Endothelial cell of umbilical vein (primary cell): ENCODE data around the gene PRM3. TPM values are rescaled to one million over a fixed set of nuclear protein-coding genes. Genes with fewer than 3 reads are reported as not detected.
A peak's percentile ranks its signal among the peaks of the same experiment; 100 is the strongest.

ENCODE experiments used
- BruUV-seq: library from RNA; stranded (reverse); fragments of 400-500 nt; replicated peaks from 2 replicates; lab custom pipeline; 2021; lab: Mats Ljungman, UMichigan
- CTCF ChIA-PET: fragments of 300-600, 350-600 bp; sonication (Branson Sonifier 250); formaldehyde crosslinking; loops from one replicate; lab custom pipeline; 2021; ENCODE audit warnings: antibody characterized with exemption, inconsistent platforms; lab: Charles Lee
- POLR2A ChIA-PET: fragments of 300-600, 350-600 bp; sonication (Branson Sonifier 250); formaldehyde crosslinking; loops from one replicate; lab custom pipeline; 2021; ENCODE audit warnings: antibody characterized with exemption, inconsistent platforms; lab: Charles Lee
- DNase-seq: peaks from one replicate; pipeline ENCODE4 v3.0.0-alpha.2; 2011; ENCODE audit warnings: low read depth, low spot score
- FAIRE-seq: peaks from 2 replicates; lab custom pipeline; 2011; peaks lifted over from hg19 to GRCh38; lab: Jason Lieb, UNC
- H2AFZ ChIP-seq: 2 replicates; pipeline ENCODE4 v1.6.0; 2012; ENCODE audit warnings: low read depth, low read length, control low read depth, inconsistent platforms
- H3K27ac ChIP-seq: 2 replicates; pipeline ENCODE4 v1.5.1; 2011; ENCODE audit warnings: low read depth, mild to moderate bottlenecking, control low read depth, low read length, moderate library complexity; ENCODE audit not compliant: insufficient read depth
- H3K27me3 ChIP-seq, 2 experiments: 2 replicates each; pipeline versions ENCODE4 v1.6.0 to v1.6.1; 2011; ENCODE audit warnings: low read length in 2 of 2, mixed read lengths in 1 of 2; ENCODE audit not compliant: control insufficient read depth in 2 of 2, insufficient read depth in 2 of 2
- H3K36me3 ChIP-seq, 2 experiments: 2 replicates in 1 of 2; 3 replicates in 1 of 2; pipeline ENCODE4 v1.5.1; 2011; ENCODE audit warnings: low read length in 2 of 2, mild to moderate bottlenecking in 1 of 2, moderate library complexity in 1 of 2; ENCODE audit not compliant: control insufficient read depth in 2 of 2, insufficient read depth in 2 of 2; ENCODE audit errors: extremely low read depth in 1 of 2
- H3K4me1 ChIP-seq: 3 replicates; pipeline ENCODE4 v1.5.1; 2011; ENCODE audit warnings: mild to moderate bottlenecking, low read length; ENCODE audit not compliant: control insufficient read depth, insufficient read depth; ENCODE audit errors: extremely low read depth
- H3K4me2 ChIP-seq: 2 replicates; pipeline ENCODE4 v1.6.1; 2011; ENCODE audit warnings: low read length, control low read depth, mixed read lengths; ENCODE audit not compliant: insufficient read depth
- H3K4me3 ChIP-seq, 3 experiments: fragments of 200-600 bp in 1 of 3; sonication (generic), shearing (Covaris generic) in 1 of 3; replicated peaks in 1 of 3; 2 replicates each; pipeline ENCODE4 v1.5.1; 2011 to 2016; ENCODE audit warnings: control low read depth in 3 of 3, low read length in 3 of 3, mild to moderate bottlenecking in 2 of 3, inconsistent platforms in 1 of 3, low read depth in 1 of 3, moderate library complexity in 1 of 3; ENCODE audit not compliant: insufficient read depth in 1 of 3
- H3K79me2 ChIP-seq: 2 replicates; pipeline ENCODE4 v1.6.0; 2012; ENCODE audit warnings: low read length, inconsistent platforms; ENCODE audit not compliant: control insufficient read depth, insufficient read depth
- H3K9ac ChIP-seq: replicated peaks from 2 replicates; pipeline ENCODE3; 2011; ENCODE audit warnings: low read length, control low read depth; ENCODE audit not compliant: insufficient read depth; ENCODE audit errors: extremely low read depth
- H3K9me1 ChIP-seq: replicated peaks from 3 replicates; pipeline ENCODE4 v1.6.0; 2011; ENCODE audit warnings: mild to moderate bottlenecking, low read length; ENCODE audit not compliant: control insufficient read depth, insufficient read depth; ENCODE audit errors: extremely low read depth
- H3K9me3 ChIP-seq: replicated peaks from 2 replicates; pipeline ENCODE4 v1.5.1; 2012; ENCODE audit warnings: low read length, inconsistent platforms; ENCODE audit not compliant: control insufficient read depth, insufficient read depth
- H4K20me1 ChIP-seq: replicated peaks from 2 replicates; pipeline ENCODE3; 2011; ENCODE audit warnings: mild to moderate bottlenecking, low read length; ENCODE audit not compliant: control insufficient read depth, insufficient read depth; ENCODE audit errors: extremely low read depth
- EZH2 ChIP-seq: IDR thresholded peaks from 2 replicates; pipeline ENCODE4 v1.6.1; 2012; ENCODE audit warnings: borderline replicate concordance, low read depth, mild to moderate bottlenecking, moderate library complexity, low read length, inconsistent platforms; ENCODE audit not compliant: severe bottlenecking
- FOS ChIP-seq: IDR thresholded peaks from 2 replicates; pipeline ENCODE4 v1.6.1; 2011; ENCODE audit warnings: mild to moderate bottlenecking, low read length, moderate library complexity, borderline replicate concordance; ENCODE audit not compliant: insufficient read depth
- GATA2 ChIP-seq: IDR thresholded peaks from 2 replicates; pipeline ENCODE4 v1.7.0; 2011; ENCODE audit warnings: low read depth, mild to moderate bottlenecking, moderate library complexity, mixed read lengths, low read length; ENCODE audit not compliant: insufficient read length, insufficient read depth
- JUN ChIP-seq: IDR thresholded peaks from 2 replicates; pipeline ENCODE4 v1.6.1; 2011; ENCODE audit warnings: borderline replicate concordance, low read depth; ENCODE audit not compliant: insufficient read length, insufficient read depth
- MYC ChIP-seq: IDR thresholded peaks from one replicate; pipeline ENCODE4 v1.6.1; 2011; ENCODE audit warnings: mild to moderate bottlenecking, low read depth, low read length
- POLR2A ChIP-seq: IDR thresholded peaks from 2 replicates; pipeline ENCODE4 v1.6.1; 2012; ENCODE audit warnings: low read depth, mild to moderate bottlenecking, control low read depth, low read length
- POLR2AphosphoS5 ChIP-seq: IDR thresholded peaks from 2 replicates; pipeline ENCODE4 v1.6.1; 2012; ENCODE audit warnings: low read depth, mild to moderate bottlenecking, control low read depth, low read length, moderate library complexity; ENCODE audit not compliant: insufficient read depth
- dilution Hi-C: fragments of 300-500 bp; cut with MboI; formaldehyde crosslinking; loops from one replicate; pipeline ENCODE4 v1.15.0; 2019; ENCODE audit warnings: low sequenced_read_pairs; ENCODE audit not compliant: extremely low pct_ligation_motif_present
- intact Hi-C: fragments of 100-400 bp; cut with micrococcal nuclease; formaldehyde crosslinking; loops from one replicate; pipeline ENCODE4 v1.10.0; 2022
- polyA plus RNA-seq, 4 experiments: library from polyadenylated mRNA; depleted of rRNA in 3 of 4; stranded (reverse) in 3 of 4; unstranded in 1 of 4; fragments of >200 nt; gene quantifications; 2 replicates each; pipeline versions ENCODE4 v1.2.1 to v1.2.3, GENCODE V29; 2011 to 2012; ENCODE audit warnings: missing spikeins in 1 of 4
- total RNA-seq: library from RNA; stranded (reverse); gene quantifications from 2 replicates; pipeline ENCODE4 v1.2.3, GENCODE V29; 2021
- TF ChIP-seq, protein P1 (sequence below): IDR thresholded peaks from 2 replicates; pipeline ENCODE4 v1.6.1; 2011; ENCODE audit not compliant: insufficient read depth, insufficient read length
- TF ChIP-seq, protein P2 (sequence below), 2 donors: IDR thresholded peaks; 1 replicate in 1 of 2; 2 replicates in 1 of 2; pipeline ENCODE4 v1.5.1; 2011; ENCODE audit warnings: low read length in 2 of 2, mild to moderate bottlenecking in 2 of 2, moderate library complexity in 2 of 2, control low read depth in 1 of 2, inconsistent platforms in 1 of 2, low read depth in 1 of 2; ENCODE audit not compliant: insufficient read depth in 1 of 2; ENCODE audit errors: extremely low read depth in 1 of 2

The PRM3 gene
- total and polyA plus RNA-seq, 2 donors (not counting 3 experiments of a cell fraction or from before 2014, with no cell fraction given), result not detected

DNA sequence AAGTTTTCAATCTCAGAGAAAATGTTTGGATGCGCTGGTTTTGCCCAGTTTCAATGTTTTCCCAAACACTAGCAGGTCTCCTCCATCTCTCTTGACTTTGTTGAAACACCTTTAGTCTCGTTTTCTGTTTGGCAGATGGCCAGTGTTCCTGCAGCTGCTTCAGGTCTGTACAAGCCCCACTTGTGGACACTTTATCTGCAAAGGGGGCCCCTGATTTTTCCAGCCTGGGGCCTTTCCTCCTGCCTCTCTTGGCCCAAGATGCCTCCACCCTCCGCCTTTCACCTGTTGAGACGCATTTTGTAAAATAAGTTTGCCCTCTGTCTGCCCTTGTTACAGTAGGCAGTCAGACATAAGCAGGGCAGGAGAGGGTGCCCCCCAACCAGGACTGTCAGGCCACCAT lies 29.5 kb upstream of the PRM3 start:
- dilution Hi-C loops, result no loop called here
- H3K27ac ChIP-seq, result no peak overlapping the region

DNA sequence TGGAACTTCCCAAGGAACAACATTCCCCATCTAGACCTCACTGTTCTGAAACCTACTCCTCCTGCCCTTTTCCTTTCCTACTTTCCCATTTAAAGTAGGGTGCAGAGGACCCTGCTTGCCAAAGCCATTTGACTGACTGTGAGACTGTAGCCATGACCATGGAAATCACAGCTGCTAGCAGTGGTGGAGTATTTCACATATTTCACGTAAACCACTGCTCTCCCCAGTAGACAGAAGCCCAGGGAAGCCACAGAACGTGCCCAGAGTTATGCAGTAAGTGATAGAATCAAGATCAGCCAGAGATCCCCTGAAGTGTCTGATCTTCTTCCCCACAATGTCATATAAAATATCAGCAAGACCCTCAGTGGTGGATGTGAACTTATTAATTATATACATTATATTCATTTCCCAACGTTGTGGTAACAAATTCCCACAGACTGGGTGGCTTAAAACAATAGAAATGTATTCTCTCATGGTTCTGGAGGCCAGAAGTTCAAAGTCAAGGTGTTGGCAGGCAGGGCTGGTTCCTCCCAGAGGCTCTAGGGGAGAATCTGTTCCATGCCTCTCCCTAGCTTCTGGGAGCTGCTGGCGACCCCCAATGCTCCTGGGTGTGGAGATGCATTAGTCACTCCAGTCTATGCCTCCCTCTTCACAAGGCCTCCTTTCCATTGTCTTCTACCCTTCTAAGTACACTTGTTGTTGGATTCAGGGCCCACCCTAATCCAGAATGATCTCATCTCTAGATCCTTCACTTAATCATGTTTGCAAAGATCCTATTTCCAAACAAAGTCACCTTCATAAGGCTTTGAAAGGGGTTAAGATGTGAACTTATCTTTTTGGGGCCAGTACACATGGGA lies 28.4 kb upstream of the PRM3 start:
- no peaks in the 10 kb centered on the region for H3K79me2 ChIP-seq
- H2AFZ ChIP-seq, result no peak overlapping the region
- H3K27me3 ChIP-seq, result no peaks in the 10 kb centered on the region
- no peaks in the 10 kb centered on the region for H4K20me1 ChIP-seq
- no peaks in the 10 kb centered on the region for H3K36me3 ChIP-seq
- FAIRE-seq, result no peak
- H3K9ac ChIP-seq, result no peak overlapping the region
- POLR2A ChIA-PET, result interaction anchor here (1.2 kb wide), 1 partner anchor 46 kb away, joined by 3 read pairs; the partner anchor contains the start of gene SOCS1
- H3K9me1 ChIP-seq, result no peaks in the 10 kb centered on the region
- no peak overlapping the region for H3K4me3 ChIP-seq
- H3K9me3 ChIP-seq, result no peaks in the 10 kb centered on the region
- dilution Hi-C loops (no loop called here), intact Hi-C loops (no loop called here)
- BruUV-seq, result no TSS peak
- no peak for TF ChIP-seq FOS
- TF ChIP-seq MYC, result no peak
- TF ChIP-seq, protein P1, sequence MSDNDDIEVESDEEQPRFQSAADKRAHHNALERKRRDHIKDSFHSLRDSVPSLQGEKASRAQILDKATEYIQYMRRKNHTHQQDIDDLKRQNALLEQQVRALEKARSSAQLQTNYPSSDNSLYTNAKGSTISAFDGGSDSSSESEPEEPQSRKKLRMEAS, result no peak
- no peak for TF ChIP-seq EZH2
- TF ChIP-seq, protein P2, sequence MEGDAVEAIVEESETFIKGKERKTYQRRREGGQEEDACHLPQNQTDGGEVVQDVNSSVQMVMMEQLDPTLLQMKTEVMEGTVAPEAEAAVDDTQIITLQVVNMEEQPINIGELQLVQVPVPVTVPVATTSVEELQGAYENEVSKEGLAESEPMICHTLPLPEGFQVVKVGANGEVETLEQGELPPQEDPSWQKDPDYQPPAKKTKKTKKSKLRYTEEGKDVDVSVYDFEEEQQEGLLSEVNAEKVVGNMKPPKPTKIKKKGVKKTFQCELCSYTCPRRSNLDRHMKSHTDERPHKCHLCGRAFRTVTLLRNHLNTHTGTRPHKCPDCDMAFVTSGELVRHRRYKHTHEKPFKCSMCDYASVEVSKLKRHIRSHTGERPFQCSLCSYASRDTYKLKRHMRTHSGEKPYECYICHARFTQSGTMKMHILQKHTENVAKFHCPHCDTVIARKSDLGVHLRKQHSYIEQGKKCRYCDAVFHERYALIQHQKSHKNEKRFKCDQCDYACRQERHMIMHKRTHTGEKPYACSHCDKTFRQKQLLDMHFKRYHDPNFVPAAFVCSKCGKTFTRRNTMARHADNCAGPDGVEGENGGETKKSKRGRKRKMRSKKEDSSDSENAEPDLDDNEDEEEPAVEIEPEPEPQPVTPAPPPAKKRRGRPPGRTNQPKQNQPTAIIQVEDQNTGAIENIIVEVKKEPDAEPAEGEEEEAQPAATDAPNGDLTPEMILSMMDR (IDR thresholded peaks at IDR 0.05; ENCODE audit: extremely low read depth in 1 of 2, insufficient read depth in 1 of 2, low read depth in 1 of 2, low read length in 2 of 2), result no peak
- no peak for TF ChIP-seq GATA2
- no peak for TF ChIP-seq JUN
- TF ChIP-seq POLR2AphosphoS5, result no peak
- no peak for TF ChIP-seq POLR2A
- no peak overlapping the region for H3K27ac ChIP-seq
- H3K4me2 ChIP-seq, result no peak overlapping the region
- H3K4me1 ChIP-seq, result no peaks in the 10 kb centered on the region
- CTCF ChIA-PET, result no interaction called here
- DNase-seq, result no peak

More for the DNA sequence above, 29.5 kb upstream of the PRM3 start:
- H3K9me3 ChIP-seq, result no peaks in the 10 kb centered on the region
- no peaks in the 10 kb centered on the region for H3K9me1 ChIP-seq
- no peaks in the 10 kb centered on the region for H3K36me3 ChIP-seq
- no TSS peak for BruUV-seq
- CTCF ChIA-PET, result no interaction called here
- no peak for TF ChIP-seq POLR2AphosphoS5
- no peak for TF ChIP-seq MYC
- no peaks in the 10 kb centered on the region for H3K27me3 ChIP-seq
- POLR2A ChIA-PET, result no interaction called here
- H3K4me3 ChIP-seq, result no peak overlapping the region
- intact Hi-C loops, result no loop called here
- H2AFZ ChIP-seq, result peak overlapping the region; percentile 83
- H3K9ac ChIP-seq, result no peak overlapping the region
- DNase-seq, result no peak
- H4K20me1 ChIP-seq, result no peaks in the 10 kb centered on the region
- no peaks in the 10 kb centered on the region for H3K4me1 ChIP-seq
- FAIRE-seq, result no peak
- H3K79me2 ChIP-seq, result no peaks in the 10 kb centered on the region
- no peak overlapping the region for H3K4me2 ChIP-seq
